ENCODE measurements around the gene LRRC9.
"Not testable (repeated sequence)": the region's sequence is repeated elsewhere in the genome, so short reads cannot be mapped to it uniquely, and the experiment has no call there.

Gene LRRC9

DNA sequence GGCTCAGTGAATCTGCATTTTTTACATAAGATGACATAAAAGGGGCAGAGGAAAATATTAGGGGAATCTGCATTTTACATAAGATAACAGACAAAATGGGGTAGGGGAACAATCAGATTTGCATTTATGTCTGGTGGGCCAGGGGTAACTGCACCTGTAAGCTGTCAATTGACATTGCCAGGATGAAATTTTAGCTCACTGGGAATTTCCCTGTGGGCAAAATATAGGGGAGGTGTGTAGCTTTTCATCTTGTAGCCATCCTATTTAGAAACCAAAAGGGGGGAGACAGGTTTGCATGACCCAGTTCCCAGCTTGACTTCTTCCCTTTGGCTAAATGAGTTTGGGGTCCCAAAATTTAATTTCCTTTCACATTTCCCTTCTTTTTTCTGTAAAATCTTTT is 175.3 kb downstream of the LRRC9 start:
- peaks cover 78% of the 10 kb centered on the region for H3K79me2 ChIP-seq (ENCODE audit: insufficient read depth, low read length)
- no peaks in the 10 kb centered on the region for H3K9me2 ChIP-seq (replicated peaks; ENCODE audit: insufficient read depth, low read length)
- H3K9me3 ChIP-seq (ENCODE audit: insufficient read depth, low read length), result no peaks in the 10 kb centered on the region
- no peaks in the 10 kb centered on the region for H3K27me3 ChIP-seq (ENCODE audit: low read length)
- peaks cover 7% of the 10 kb centered on the region; the same call in 1 of the 2 replicates for H3F3A ChIP-seq (ENCODE audit: insufficient read depth)
- no peak overlapping the region for H3K27ac ChIP-seq (ENCODE audit: low read depth, low read length)
- H2AFZ ChIP-seq (ENCODE audit: low read depth, low read length, severe bottlenecking), result no peak overlapping the region
- no peak for TF ChIP-seq CTCF (IDR thresholded peaks at IDR 0.05; ENCODE audit: insufficient read depth, low read length, poor library complexity, severe bottlenecking)
- no peak for TF ChIP-seq EZH2phosphoT487 (conservative IDR thresholded peaks at IDR 0.05; ENCODE audit: low read length)
- no peaks in the 10 kb centered on the region for H3K36me3 ChIP-seq (ENCODE audit: low read length)
- no peak overlapping the region for H3K4me3 ChIP-seq (ENCODE audit: insufficient read depth, low read length, poor library complexity, severe bottlenecking)
- no peaks in the 10 kb centered on the region for H4K20me1 ChIP-seq (ENCODE audit: low read depth, low read length)
- no peak overlapping the region for H3K9ac ChIP-seq (ENCODE audit: low read length)
- peak overlapping the region; percentile 99 for H3K4me2 ChIP-seq (ENCODE audit: low read depth, low read length, poor library complexity, severe bottlenecking)

GRCh38 chr14:60095781-60096450 is 176.0 kb downstream of the LRRC9 start:
- TF ChIP-seq EZH2phosphoT487 (conservative IDR thresholded peaks at IDR 0.05; ENCODE audit: low read length), result no peak
- TF ChIP-seq CTCF (IDR thresholded peaks at IDR 0.05; ENCODE audit: insufficient read depth, low read length, poor library complexity, severe bottlenecking), result no peak
- no peaks in the 10 kb centered on the region for H3K9me3 ChIP-seq (ENCODE audit: insufficient read depth, low read length)
- no peak overlapping the region for H3K4me2 ChIP-seq (ENCODE audit: low read depth, low read length, poor library complexity, severe bottlenecking)
- no peak overlapping the region for H3K27ac ChIP-seq (ENCODE audit: low read depth, low read length)
- H2AFZ ChIP-seq (ENCODE audit: low read depth, low read length, severe bottlenecking), result no peak overlapping the region
- H3K36me3 ChIP-seq (ENCODE audit: low read length), result no peaks in the 10 kb centered on the region
- H3K9ac ChIP-seq (ENCODE audit: low read length), result no peak overlapping the region
- H3K27me3 ChIP-seq (ENCODE audit: low read length), result no peaks in the 10 kb centered on the region
- H3K4me3 ChIP-seq (ENCODE audit: insufficient read depth, low read length, poor library complexity, severe bottlenecking), result no peak overlapping the region
- H3K9me2 ChIP-seq (replicated peaks; ENCODE audit: insufficient read depth, low read length), result no peaks in the 10 kb centered on the region
- no peaks in the 10 kb centered on the region for H4K20me1 ChIP-seq (ENCODE audit: low read depth, low read length)
- peaks cover 7% of the 10 kb centered on the region; the same call in 1 of the 2 replicates for H3F3A ChIP-seq (ENCODE audit: insufficient read depth)
- H3K79me2 ChIP-seq (ENCODE audit: insufficient read depth, low read length), result peaks cover 84% of the 10 kb centered on the region

DNA sequence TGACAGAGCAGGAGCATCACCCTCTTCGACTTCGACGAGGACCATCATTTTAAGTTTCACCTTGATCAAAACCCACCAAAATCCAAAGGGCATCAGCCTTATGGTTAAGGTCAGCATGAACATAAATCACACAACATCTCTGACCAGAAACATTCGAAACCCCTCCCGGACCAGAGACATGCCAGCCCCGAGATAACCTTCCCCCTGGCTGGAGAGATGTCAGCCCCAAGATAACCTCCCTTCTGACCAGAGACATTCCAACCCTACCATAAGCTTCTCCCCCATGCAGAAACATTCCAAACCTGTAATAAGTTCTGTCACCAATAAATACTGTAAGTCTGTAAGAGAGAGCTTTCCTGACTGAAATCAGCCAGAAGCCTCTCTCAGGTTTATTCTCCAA is 178.0 kb downstream of the LRRC9 start:
- 0 out of 2 replicates have a peak, but pooled peaks cover 4% of the 10 kb centered on the region for H3K36me3 ChIP-seq (ENCODE audit: low read length)
- peaks cover 7% of the 10 kb centered on the region; the same call in 1 of the 2 replicates for H4K20me1 ChIP-seq (ENCODE audit: low read depth, low read length)
- TF ChIP-seq CTCF (IDR thresholded peaks at IDR 0.05; ENCODE audit: insufficient read depth, low read length, poor library complexity, severe bottlenecking) (no peak), EZH2phosphoT487 (conservative IDR thresholded peaks at IDR 0.05; ENCODE audit: low read length) (no peak)

GRCh38 chr14:60099855-60100254 is 179.9 kb downstream of the LRRC9 start:
- H3K4me3 ChIP-seq (ENCODE audit: insufficient read depth, low read length, poor library complexity, severe bottlenecking); H2AFZ ChIP-seq (ENCODE audit: low read depth, low read length, severe bottlenecking); H3K9me3 ChIP-seq (ENCODE audit: insufficient read depth, low read length); H3K4me2 ChIP-seq (ENCODE audit: low read depth, low read length, poor library complexity, severe bottlenecking); H3K9ac ChIP-seq (ENCODE audit: low read length); H3K27me3 ChIP-seq (ENCODE audit: low read length); H3F3A ChIP-seq (ENCODE audit: insufficient read depth); H3K36me3 ChIP-seq (ENCODE audit: low read length); H3K27ac ChIP-seq (ENCODE audit: low read depth, low read length); H4K20me1 ChIP-seq (ENCODE audit: low read depth, low read length); H3K9me2 ChIP-seq (replicated peaks; ENCODE audit: insufficient read depth, low read length): not testable (repeated sequence)
- H3K79me2 ChIP-seq (ENCODE audit: insufficient read depth, low read length), result peaks cover 95% of the 10 kb centered on the region

More for the DNA sequence above, 178.0 kb downstream of the LRRC9 start:
- H3K27ac ChIP-seq (ENCODE audit: low read depth, low read length), result no peak overlapping the region
- H3K9me2 ChIP-seq (replicated peaks; ENCODE audit: insufficient read depth, low read length), result no peaks in the 10 kb centered on the region
- H3K9ac ChIP-seq (ENCODE audit: low read length), result no peak overlapping the region
- H3F3A ChIP-seq (ENCODE audit: insufficient read depth), result peaks cover 3% of the 10 kb centered on the region; the same call in 1 of the 2 replicates
- no peak overlapping the region for H2AFZ ChIP-seq (ENCODE audit: low read depth, low read length, severe bottlenecking)
- H3K4me3 ChIP-seq (ENCODE audit: insufficient read depth, low read length, poor library complexity, severe bottlenecking), result no peak overlapping the region
- no peaks in the 10 kb centered on the region for H3K9me3 ChIP-seq (ENCODE audit: insufficient read depth, low read length)
- H3K27me3 ChIP-seq (ENCODE audit: low read length), result no peaks in the 10 kb centered on the region
- peaks cover 96% of the 10 kb centered on the region for H3K79me2 ChIP-seq (ENCODE audit: insufficient read depth, low read length)
- no peak overlapping the region for H3K4me2 ChIP-seq (ENCODE audit: low read depth, low read length, poor library complexity, severe bottlenecking)

Measured in SU-DHL-6 (cell line).